Fibroblast of villous mesenchyme (primary cell): ENCODE measurements around the gene SSX2B. TPM values are rescaled to one million over a fixed set of nuclear protein-coding genes. Genes with fewer than 3 reads are reported as not detected.
"Not testable (repeated sequence)": the region's sequence is repeated elsewhere in the genome, so short reads cannot be mapped to it uniquely, and the experiment has no call there.

Source experiments
- DNase-seq: peaks from one replicate; pipeline ENCODE4 v3.0.0-alpha.2; 2010; ENCODE audit warnings: low read depth
- H3K4me3 ChIP-seq: 2 replicates; pipeline ENCODE4 v1.5.1; 2011; ENCODE audit warnings: low read depth, mild to moderate bottlenecking, low read length
- small RNA-seq: library from RNA; depleted of rRNA; stranded (forward); fragments of <200 nt; gene quantifications from one replicate; pipeline ENCODE3, GENCODE V24; 2012
- total RNA-seq: library from RNA; depleted of rRNA; stranded (reverse); fragments of >200 nt; gene quantifications from 2 replicates; pipeline ENCODE4 v1.2.3, GENCODE V29; 2012

The SSX2B gene, protein sequence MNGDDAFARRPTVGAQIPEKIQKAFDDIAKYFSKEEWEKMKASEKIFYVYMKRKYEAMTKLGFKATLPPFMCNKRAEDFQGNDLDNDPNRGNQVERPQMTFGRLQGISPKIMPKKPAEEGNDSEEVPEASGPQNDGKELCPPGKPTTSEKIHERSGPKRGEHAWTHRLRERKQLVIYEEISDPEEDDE
- total RNA-seq = 0.32 TPM in 1 of 2 replicates, not detected in the other

DNA sequence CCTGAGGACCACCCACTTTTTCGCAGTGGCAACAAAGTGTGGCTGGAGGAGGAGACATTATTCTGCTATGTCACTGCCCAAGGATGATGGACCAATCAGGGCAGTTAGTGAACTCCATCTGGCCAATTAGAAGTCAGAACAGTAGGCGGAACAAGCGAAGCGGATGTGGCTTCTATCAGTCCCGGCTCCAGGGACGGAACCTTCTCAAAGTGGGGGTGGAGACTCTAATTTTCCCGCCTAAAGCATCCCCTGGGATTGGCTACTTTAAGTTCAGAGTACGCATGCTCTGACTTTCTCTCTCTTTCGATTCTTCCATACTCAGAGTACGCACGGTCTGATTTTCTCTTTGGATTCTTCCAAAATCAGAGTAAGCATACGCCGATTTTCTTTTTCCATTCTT, at the start of gene SSX2B:
SSX2B (plus strand) TSS at position 301 of the 400 bp plus-strand sequence. CDS start 1,429 bp downstream, outside the sequence.
- not testable (repeated sequence) for H3K4me3 ChIP-seq, DNase-seq

GRCh38 chrX:52707078-52707477, 44.0 kb upstream of the SSX2B start, which contains the start of gene SSX2:
Gene SSX2 (minus strand): TSS chrX:52707178. CDS start chrX:52705749, 1,429 bp downstream.
- not testable (repeated sequence) for DNase-seq, H3K4me3 ChIP-seq

GRCh38 chrX:52765983-52766382, 14.9 kb downstream of the SSX2B start:
- H3K4me3 ChIP-seq, DNase-seq: not testable (repeated sequence)

- not testable (repeated sequence) for H3K4me3 ChIP-seq, DNase-seq
Observed at GRCh38 chrX:52773504-52773903, 22.5 kb downstream of the SSX2B start.

GRCh38 chrX:52797327-52797726, 46.3 kb downstream of the SSX2B start, which contains the start of gene SPANXN5:
Gene SPANXN5 (minus strand): TSS chrX:52797427. CDS start chrX:52797348, 79 bp downstream.
- DNase-seq, H3K4me3 ChIP-seq: not testable (repeated sequence)

- DNase-seq, H3K4me3 ChIP-seq: not testable (repeated sequence)
Observed at GRCh38 chrX:52804876-52805275, 53.8 kb downstream of the SSX2B start.

Small RNA genes lying within 50 kb of the gene (small RNA-seq; reads per million reads assigned to genes)
- gene AC244505.3 = not detected
- gene AC244505.5 = not detected
- gene AC244505.6 = not detected
- not detected for gene AC244505.7

Other genes starting within 250 kb of the SSX2B start
- gene XAGE1B, start 234.2 kb upstream of the SSX2B start, total RNA-seq = 0.32 TPM in 1 of 2 replicates, not detected in the other
- not detected in 2 replicates for gene SSX7, start 96.4 kb upstream of the SSX2B start, total RNA-seq
- not detected in 2 replicates for gene SSX2, start 44.1 kb upstream of the SSX2B start, total RNA-seq
- gene SPANXN5, start 46.2 kb downstream of the SSX2B start, total RNA-seq = not detected in 2 replicates
- not detected in 2 replicates for gene XAGE5, start 60.0 kb downstream of the SSX2B start, total RNA-seq
- 0.64 TPM in 1 of 2 replicates, not detected in the other for gene XAGE3, start 116.8 kb downstream of the SSX2B start, total RNA-seq
- gene FAM156B, start 146.1 kb downstream of the SSX2B start, total RNA-seq = 19.6 and 20.3 TPM in 2 replicates
- gene FAM156A, start 207.3 kb downstream of the SSX2B start, total RNA-seq = 12.1 and 16.1 TPM in 2 replicates